H9 (cell line): ENCODE measurements around the gene VN1R2. TPM values are rescaled to one million over a fixed set of nuclear protein-coding genes. Genes with fewer than 3 reads are reported as not detected.
"Not testable (repeated sequence)": the region's sequence is repeated elsewhere in the genome, so short reads cannot be mapped to it uniquely, and the experiment has no call there.

Experiments used
- DNase-seq: peaks from one replicate; pipeline ENCODE4 v3.0.0-alpha.2; 2017
- H2AFZ ChIP-seq: one replicate; pipeline ENCODE4 v1.6.1; 2013; ENCODE audit warnings: mild to moderate bottlenecking, low read length, control low read depth, moderate library complexity
- H2AK5ac ChIP-seq: 2 replicates; pipeline ENCODE4 v1.6.1; 2013; ENCODE audit warnings: low read length, control low read depth, mixed read lengths; ENCODE audit not compliant: insufficient read length
- H2BK120ac ChIP-seq: one replicate; pipeline ENCODE4 v1.6.1; 2013; ENCODE audit warnings: low read depth, mild to moderate bottlenecking, low read length, control low read depth, inconsistent platforms; ENCODE audit not compliant: poor library complexity, severe bottlenecking
- H2BK12ac ChIP-seq: 2 replicates; pipeline ENCODE4 v1.6.1; 2013; ENCODE audit warnings: low read length, control low read depth, mixed read lengths, low read depth; ENCODE audit not compliant: insufficient read length
- H2BK15ac ChIP-seq: 2 replicates; pipeline ENCODE4 v1.6.1; 2013; ENCODE audit warnings: low read depth, low read length, control low read depth
- H2BK20ac ChIP-seq: one replicate; pipeline ENCODE4 v1.6.1; 2013; ENCODE audit warnings: low read depth, mild to moderate bottlenecking, low read length, control low read depth, inconsistent platforms; ENCODE audit not compliant: poor library complexity, severe bottlenecking
- H2BK5ac ChIP-seq: 2 replicates; pipeline ENCODE4 v1.6.1; 2013; ENCODE audit warnings: low read length, control low read depth, mixed read lengths; ENCODE audit not compliant: insufficient read length
- H3K14ac ChIP-seq: 2 replicates; pipeline ENCODE4 v1.6.1; 2013; ENCODE audit warnings: low read length, control low read depth; ENCODE audit not compliant: insufficient read depth
- H3K18ac ChIP-seq: 2 replicates; pipeline ENCODE4 v1.6.1; 2013; ENCODE audit warnings: low read depth, mild to moderate bottlenecking, mixed read lengths, low read length, control low read depth; ENCODE audit not compliant: insufficient read length
- H3K23ac ChIP-seq: 2 replicates; pipeline ENCODE4 v1.6.1; 2013; ENCODE audit warnings: low read length, control low read depth, mixed read lengths, low read depth; ENCODE audit not compliant: insufficient read length
- H3K23me2 ChIP-seq: 2 replicates; pipeline ENCODE4 v1.6.1; 2013; ENCODE audit warnings: low read depth, mild to moderate bottlenecking, mixed read lengths, low read length, control low read depth; ENCODE audit not compliant: insufficient read length, poor library complexity, severe bottlenecking
- H3K27ac ChIP-seq: 2 replicates; pipeline ENCODE4 v1.5.1; 2013; ENCODE audit warnings: low read length, control low read depth, mixed read lengths, low read depth; ENCODE audit not compliant: insufficient read length
- H3K27me3 ChIP-seq: 2 replicates; pipeline ENCODE4 v1.6.1; 2013; ENCODE audit warnings: low read length, control low read depth, inconsistent platforms; ENCODE audit not compliant: insufficient read depth
- H3K4ac ChIP-seq: 2 replicates; pipeline ENCODE4 v1.6.1; 2013; ENCODE audit warnings: low read depth, mild to moderate bottlenecking, control low read depth, inconsistent platforms, low read length, moderate library complexity
- H3K4me1 ChIP-seq: 2 replicates; pipeline ENCODE4 v1.6.1; 2013; ENCODE audit warnings: low read length, control low read depth, inconsistent platforms; ENCODE audit not compliant: insufficient read depth
- H3K4me2 ChIP-seq: 2 replicates; pipeline ENCODE4 v1.6.1; 2013; ENCODE audit warnings: low read length, control low read depth, mixed read lengths; ENCODE audit not compliant: insufficient read length, insufficient read depth
- H3K56ac ChIP-seq: 2 replicates; pipeline ENCODE4 v1.6.1; 2013; ENCODE audit warnings: low read depth, mild to moderate bottlenecking, mixed read lengths, low read length, control low read depth; ENCODE audit not compliant: insufficient read length
- H3K79me1 ChIP-seq: 2 replicates; pipeline ENCODE4 v1.6.1; 2013; ENCODE audit warnings: low read depth, mild to moderate bottlenecking, moderate library complexity, low read length, control low read depth, inconsistent platforms; ENCODE audit not compliant: insufficient read depth, poor library complexity, severe bottlenecking
- H3K79me2 ChIP-seq: 2 replicates; pipeline ENCODE4 v1.6.1; 2013; ENCODE audit warnings: low read length, control low read depth, inconsistent platforms; ENCODE audit not compliant: insufficient read depth
- H3K9ac ChIP-seq: 2 replicates; pipeline ENCODE4 v1.6.1; 2013; ENCODE audit warnings: low read length, control low read depth, mixed read lengths; ENCODE audit not compliant: insufficient read length; ENCODE audit errors: extremely low read depth
- H3K9me3 ChIP-seq: one replicate; pipeline ENCODE4 v1.6.1; 2013; ENCODE audit warnings: low read depth, low read length, inconsistent platforms; ENCODE audit not compliant: control insufficient read depth
- H3T11ph ChIP-seq: one replicate; pipeline ENCODE4 v1.6.1; 2013; ENCODE audit warnings: mild to moderate bottlenecking, low read length, control low read depth, inconsistent platforms
- H4K20me1 ChIP-seq: one replicate; pipeline ENCODE4 v1.6.1; 2013; ENCODE audit not compliant: control insufficient read depth, insufficient read length, insufficient read depth
- H4K5ac ChIP-seq: 2 replicates; pipeline ENCODE4 v1.6.1; 2013; ENCODE audit warnings: low read depth, mild to moderate bottlenecking, mixed read lengths, low read length, control low read depth; ENCODE audit not compliant: insufficient read length
- H4K8ac ChIP-seq: replicated peaks from 2 replicates; pipeline ENCODE4 v1.6.1; 2013; ENCODE audit warnings: low read length, control low read depth, mixed read lengths, low read depth; ENCODE audit not compliant: insufficient read length
- H4K91ac ChIP-seq: 2 replicates; pipeline ENCODE4 v1.6.1; 2013; ENCODE audit warnings: low read depth, mild to moderate bottlenecking, moderate library complexity, mixed read lengths, low read length, control low read depth; ENCODE audit not compliant: insufficient read length
- H3K27ac Mint-ChIP-seq, 3 experiments: 2 replicates in 2 of 3; 3 replicates in 1 of 3; pipeline ENCODE4 v1.8.0; 2020 to 2021; ENCODE audit warnings: mixed read lengths in 3 of 3, mild to moderate bottlenecking in 1 of 3, moderate library complexity in 1 of 3
- H3K27me3 Mint-ChIP-seq: 2 replicates; pipeline ENCODE4 v1.8.0; 2021; ENCODE audit warnings: low read depth, mild to moderate bottlenecking, moderate library complexity, mixed read lengths
- H3K36me3 Mint-ChIP-seq, 3 experiments: 2 replicates in 2 of 3; 3 replicates in 1 of 3; pipeline ENCODE4 v1.8.0; 2020 to 2021; ENCODE audit warnings: low read depth in 3 of 3, mixed read lengths in 3 of 3; ENCODE audit not compliant: insufficient read depth in 1 of 3
- H3K4me1 Mint-ChIP-seq, 2 experiments: 2 replicates each; pipeline ENCODE4 v1.8.0; 2020; ENCODE audit warnings: mixed read lengths in 2 of 2
- H3K4me3 Mint-ChIP-seq, 2 experiments: 2 replicates in 1 of 2; 3 replicates in 1 of 2; pipeline ENCODE4 v1.8.0; 2020 to 2021; ENCODE audit warnings: mild to moderate bottlenecking in 2 of 2, mixed read lengths in 2 of 2, moderate library complexity in 1 of 2
- H3K9me3 Mint-ChIP-seq, 2 experiments: 2 replicates in 1 of 2; 3 replicates in 1 of 2; pipeline ENCODE4 v1.8.0; 2020; ENCODE audit warnings: mild to moderate bottlenecking in 2 of 2, mixed read lengths in 2 of 2, moderate library complexity in 1 of 2
- CTCF ChIP-seq: fragments of 200-600 bp; sonication (generic); conservative IDR thresholded peaks from 3 replicates; pipeline ENCODE4 v1.8.0; 2021; ENCODE audit warnings: antibody characterized with exemption, mild to moderate bottlenecking
- WGBS: extraction: QIAGEN DNeasy Blood & Tissue Kit; methylation state at CpG from one replicate; pipeline ENCODE4 v1.1.7; 2013; ENCODE audit warnings: missing lambda C conversion rate, low lambda C conversion rate, mixed read lengths; ENCODE audit not compliant: insufficient read length; ENCODE audit errors: extremely low coverage; 5-methylcytosine and 5-hydroxymethylcytosine counted together
- total RNA-seq: library from RNA; stranded (reverse); gene quantifications from 2 replicates; pipeline ENCODE4 v1.2.1, GENCODE V29; 2021

The VN1R2 gene
- total RNA-seq, 1 experiment from 2014 or later: not detected

GRCh38 chr19:53281947-53282346, 23.9 kb downstream of the VN1R2 start:
- H3K9ac ChIP-seq, H3K4me3 Mint-ChIP-seq, H3K23me2 ChIP-seq, H3K18ac ChIP-seq, H3K27me3 Mint-ChIP-seq, H4K5ac ChIP-seq, H2AK5ac ChIP-seq, H3K4me2 ChIP-seq, H2BK120ac ChIP-seq, H3K14ac ChIP-seq, H3K79me1 ChIP-seq, H3K79me2 ChIP-seq, H3K4me1 ChIP-seq, H4K8ac ChIP-seq, H3K56ac ChIP-seq, H3K36me3 Mint-ChIP-seq, H2BK15ac ChIP-seq, H3T11ph ChIP-seq, H3K4me1 Mint-ChIP-seq, H2BK12ac ChIP-seq, H3K27ac ChIP-seq, H3K9me3 ChIP-seq, H3K23ac ChIP-seq, H3K4ac ChIP-seq, H3K27ac Mint-ChIP-seq, H2AFZ ChIP-seq, H2BK5ac ChIP-seq, H3K27me3 ChIP-seq, H4K20me1 ChIP-seq, H4K91ac ChIP-seq, H2BK20ac ChIP-seq: not testable (repeated sequence)
- peak; percentile 42; the same call in 2 of the 3 replicates for TF ChIP-seq CTCF
- H3K9me3 Mint-ChIP-seq: peaks cover 52 to 56% of the 10 kb centered on the region in 2 experiments
- no CpG with 5 or more reads among the region's 8 CpGs for WGBS
- DNase-seq: peak; percentile 66
